ENCODE measurements around the gene TRMT1. TPM values are rescaled to one million over a fixed set of nuclear protein-coding genes. Genes with fewer than 3 reads are reported as not detected.

Gene TRMT1
- total and polyA plus RNA-seq, 7 experiments from 2014 or later, result 22.6 to 96.4 (median 69.1) TPM

DNA sequence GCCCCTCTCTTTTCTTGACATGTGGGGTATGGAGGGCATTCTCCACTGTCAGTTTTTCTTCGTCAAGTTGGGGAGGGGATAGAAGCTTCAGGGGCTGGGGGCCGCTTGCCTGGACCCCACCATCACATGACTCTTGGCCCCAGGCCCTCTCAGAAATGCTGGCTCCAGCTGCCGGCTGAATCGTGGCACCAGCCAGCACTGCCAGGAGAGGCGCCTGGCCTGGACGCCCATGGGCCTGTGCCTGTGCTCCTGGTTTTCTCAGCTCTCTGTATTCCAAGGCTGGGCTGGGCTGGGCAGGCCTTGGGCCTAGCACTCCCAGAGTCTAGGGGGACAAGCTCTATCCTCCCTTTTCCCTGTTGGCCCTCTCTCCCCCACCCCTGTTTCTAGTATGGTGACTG is 52.4 kb downstream of the TRMT1 start:
- H3K27me3 Mint-ChIP-seq, result peaks cover 0 to 31% (median 16%) of the 10 kb centered on the region in 5 donors
- no peaks in the 10 kb centered on the region for H3K36me3 Mint-ChIP-seq
- ATAC-seq (no peak), DNase-seq (no peak)
- H3K4me1 Mint-ChIP-seq, result peaks cover 6 to 11% (median 10%) of the 10 kb centered on the region in 7 donors
- no peak overlapping the region for H3K27ac ChIP-seq (ENCODE audit: low read depth, low read length)
- intact Hi-C loops (cut with micrococcal nuclease), result loop anchor here in 1 of 2 donors (5.0 kb wide), 1 partner anchor 52 kb away; no protein-coding TSS in a partner anchor
- ChIA-PET POLR2A (no interaction called here), CTCF (interaction anchor here (0.6 kb wide), 1 partner anchor 344 kb away, joined by 4 read pairs; no protein-coding TSS in a partner anchor)
- no peaks in the 10 kb centered on the region for H3K27me3 ChIP-seq (ENCODE audit: control insufficient read depth in 2 of 2, insufficient read depth in 2 of 2, low read length in 2 of 2)
- H3K4me1 ChIP-seq (ENCODE audit: control insufficient read depth in 2 of 2, insufficient read depth in 2 of 2, low read length in 2 of 2), result no peaks in the 10 kb centered on the region
- no peaks in the 10 kb centered on the region for H3K36me3 ChIP-seq (ENCODE audit: control insufficient read depth in 2 of 3, insufficient read depth in 3 of 3, low read length in 3 of 3)
- no peak overlapping the region for H3K27ac Mint-ChIP-seq
- no peak overlapping the region for H3K4me3 Mint-ChIP-seq
- no peak overlapping the region for H3K4me3 ChIP-seq (ENCODE audit: low read length)
- no peaks in the 10 kb centered on the region for H3K9me3 ChIP-seq (ENCODE audit: control insufficient read depth in 2 of 3, low read length in 3 of 3)
- H3K9me3 Mint-ChIP-seq, result peaks cover 0 to 1% (median 0%) of the 10 kb centered on the region in 11 donors

DNA sequence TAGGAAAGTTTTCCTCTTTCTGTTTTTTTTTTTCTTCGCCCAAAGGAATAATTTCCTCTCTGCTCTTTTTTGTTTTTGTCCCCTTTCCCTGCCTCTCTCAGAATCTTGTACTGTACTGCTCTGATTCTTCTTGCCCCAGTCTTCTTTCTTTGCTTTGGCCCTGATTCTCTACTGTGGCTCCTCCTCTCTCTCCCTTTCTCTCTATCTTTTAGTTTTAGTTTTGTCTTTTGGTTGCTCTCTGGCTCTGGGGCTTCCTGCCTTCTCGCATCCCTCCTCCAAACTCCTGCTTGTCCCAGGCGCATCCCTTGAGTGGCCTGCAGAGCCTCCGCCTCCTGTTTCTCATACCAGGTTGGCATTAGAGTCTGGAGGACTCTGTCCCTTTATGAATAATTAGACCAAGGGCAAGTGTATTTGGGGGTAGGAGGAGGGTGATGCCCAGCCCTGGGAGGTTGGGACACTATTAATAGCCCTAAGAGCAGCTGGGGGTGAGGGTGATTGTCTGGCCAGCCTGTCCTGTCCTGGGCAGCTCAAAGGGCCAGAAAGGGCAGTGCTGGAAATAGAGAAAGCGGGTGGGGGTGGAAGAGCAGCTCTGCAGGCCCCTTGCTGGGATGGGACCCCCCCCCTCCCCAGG is 53.0 kb downstream of the TRMT1 start:
- peak overlapping the region in 1 of 9 donors; percentile 27 for H3K27ac Mint-ChIP-seq
- DNase-seq (no peak), ATAC-seq (no peak)
- no peaks in the 10 kb centered on the region for H3K4me1 ChIP-seq (ENCODE audit: control insufficient read depth in 2 of 2, insufficient read depth in 2 of 2, low read length in 2 of 2)
- H3K9me3 ChIP-seq (ENCODE audit: control insufficient read depth in 2 of 3, low read length in 3 of 3), result no peaks in the 10 kb centered on the region
- ChIA-PET POLR2A (no interaction called here), CTCF (interaction anchor here (0.6 kb wide), 1 partner anchor 344 kb away, joined by 4 read pairs; no protein-coding TSS in a partner anchor)
- H3K4me3 Mint-ChIP-seq, result no peak overlapping the region
- no peak overlapping the region for H3K4me3 ChIP-seq (ENCODE audit: low read length)
- peaks cover 6 to 11% (median 10%) of the 10 kb centered on the region in 7 donors for H3K4me1 Mint-ChIP-seq
- no peaks in the 10 kb centered on the region for H3K36me3 ChIP-seq (ENCODE audit: control insufficient read depth in 2 of 3, insufficient read depth in 3 of 3, low read length in 3 of 3)
- no peak overlapping the region for H3K27ac ChIP-seq (ENCODE audit: low read depth, low read length)
- H3K27me3 ChIP-seq (ENCODE audit: control insufficient read depth in 2 of 2, insufficient read depth in 2 of 2, low read length in 2 of 2), result no peaks in the 10 kb centered on the region
- peaks cover 0 to 1% (median 0%) of the 10 kb centered on the region in 11 donors for H3K9me3 Mint-ChIP-seq
- no peaks in the 10 kb centered on the region for H3K36me3 Mint-ChIP-seq
- peaks cover 0 to 34% (median 16%) of the 10 kb centered on the region in 5 donors for H3K27me3 Mint-ChIP-seq
- intact Hi-C loops (cut with micrococcal nuclease), result loop anchor here in 1 of 2 donors (5.0 kb wide), 1 partner anchor 51 kb away; no protein-coding TSS in a partner anchor

DNA sequence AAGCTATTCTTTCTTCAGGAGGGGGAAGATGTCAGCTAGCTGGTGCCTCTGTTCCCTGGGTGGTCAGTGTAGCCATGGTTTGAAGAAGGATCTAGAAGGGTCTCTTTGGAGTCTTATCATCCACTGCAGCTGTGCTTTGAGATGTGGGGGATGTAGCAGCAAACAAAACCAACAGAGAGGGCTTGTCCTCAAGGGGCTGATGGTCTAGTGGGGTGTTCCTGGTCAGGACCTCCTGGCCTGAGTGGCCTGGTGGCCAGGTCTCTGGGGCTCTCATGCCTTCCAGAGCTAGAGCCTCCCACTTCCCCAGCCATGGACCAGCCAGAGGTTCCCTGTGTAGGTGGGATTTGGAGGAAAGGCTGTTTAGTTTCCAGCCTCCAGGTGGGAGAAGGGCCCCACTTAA is 54.2 kb downstream of the TRMT1 start:
- ChIA-PET POLR2A (interaction anchor here (2.0 kb wide), 1 partner anchor 57 kb away, joined by 4 read pairs; no protein-coding TSS in a partner anchor), CTCF (interaction anchor here (0.7 to 3.1 kb wide), 9 partner anchors 12 to 97 kb away, joined by 3 to 45 read pairs (median 6); no protein-coding TSS in a partner anchor)
- H3K9me3 Mint-ChIP-seq, result peaks cover 0 to 1% (median 0%) of the 10 kb centered on the region in 11 donors
- H3K4me3 Mint-ChIP-seq, result no peak overlapping the region
- no peak for DNase-seq
- Histone ChIP-seq H3K4me1 (ENCODE audit: control insufficient read depth in 2 of 2, insufficient read depth in 2 of 2, low read length in 2 of 2) (no peaks in the 10 kb centered on the region), H3K4me3 (ENCODE audit: low read length) (no peak overlapping the region), H3K27ac (ENCODE audit: low read depth, low read length) (no peak overlapping the region), H3K36me3 (ENCODE audit: control insufficient read depth in 2 of 3, insufficient read depth in 3 of 3, low read length in 3 of 3) (no peaks in the 10 kb centered on the region), H3K9me3 (ENCODE audit: control insufficient read depth in 2 of 3, low read length in 3 of 3) (no peaks in the 10 kb centered on the region), H3K27me3 (ENCODE audit: control insufficient read depth in 2 of 2, insufficient read depth in 2 of 2, low read length in 2 of 2) (no peaks in the 10 kb centered on the region)
- H3K27me3 Mint-ChIP-seq, result peaks cover 0 to 34% (median 16%) of the 10 kb centered on the region in 5 donors
- no peak for ATAC-seq
- peaks cover 6 to 11% (median 10%) of the 10 kb centered on the region in 7 donors for H3K4me1 Mint-ChIP-seq
- no peaks in the 10 kb centered on the region for H3K36me3 Mint-ChIP-seq
- H3K27ac Mint-ChIP-seq, result no peak overlapping the region
- intact Hi-C loops (cut with micrococcal nuclease), result loop anchor here in 1 of 2 donors (5.0 kb wide), 1 partner anchor 50 kb away; no protein-coding TSS in a partner anchor

DNA sequence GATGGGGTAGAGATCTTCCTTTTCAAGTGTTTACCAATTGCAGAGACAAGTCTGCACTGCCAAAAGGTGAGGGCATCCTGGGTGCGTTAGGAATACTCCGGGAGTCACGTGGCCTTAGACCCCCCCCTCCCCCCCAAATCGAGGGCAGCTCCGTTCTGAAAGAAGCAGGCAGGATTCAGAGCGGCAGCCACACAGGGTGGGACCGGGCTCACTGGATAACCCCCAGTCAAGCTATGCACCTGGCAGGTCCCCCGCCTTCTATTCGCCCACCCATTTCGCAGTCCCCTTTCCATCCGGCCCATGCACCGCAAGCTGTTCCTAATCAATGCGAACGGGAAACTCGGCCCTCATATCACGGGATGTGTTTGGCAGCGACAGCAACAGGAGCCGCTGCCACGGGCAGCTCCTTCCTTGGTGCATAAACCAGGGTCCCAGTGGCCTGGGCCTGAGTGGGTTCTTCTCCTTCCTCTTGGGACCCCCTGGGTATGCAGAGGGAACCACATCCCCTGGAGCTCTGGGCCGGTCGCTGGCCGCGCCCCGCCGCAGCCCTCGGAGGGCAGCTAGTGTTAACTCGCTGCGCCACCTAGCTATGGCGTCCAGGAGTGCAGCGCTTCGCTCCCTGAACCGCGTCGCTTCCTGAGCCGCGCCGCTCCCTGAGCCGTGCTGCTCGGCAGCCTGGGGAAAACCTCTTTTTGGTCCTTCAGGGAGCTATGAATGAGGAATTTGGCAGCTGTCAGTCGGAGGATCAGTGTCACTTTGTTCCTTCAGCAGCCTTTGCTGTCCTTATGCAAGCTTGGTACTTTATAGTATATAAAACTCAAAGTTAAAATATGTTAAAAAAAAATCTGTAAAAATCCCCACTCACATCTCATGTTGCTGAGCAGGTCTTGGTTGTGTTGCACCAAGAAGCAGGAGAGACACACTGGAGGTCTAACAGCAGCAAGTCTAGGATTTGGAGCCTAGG is 55.3 kb downstream of the TRMT1 start:
- H3K9me3 ChIP-seq (ENCODE audit: control insufficient read depth in 2 of 3, low read length in 3 of 3), result no peaks in the 10 kb centered on the region
- Mint-ChIP-seq H3K36me3 (no peaks in the 10 kb centered on the region), H3K4me3 (peak overlapping the region; percentile 71 to 87 (median 84)), H3K27ac (peak overlapping the region in 2 of 9 donors; percentile 21 to 36), H3K9me3 (peaks cover 0 to 1% (median 0%) of the 10 kb centered on the region in 11 donors), H3K4me1 (peaks cover 4 to 11% (median 10%) of the 10 kb centered on the region in 7 donors), H3K27me3 (peaks cover 0 to 34% (median 16%) of the 10 kb centered on the region in 5 donors)
- H3K27ac ChIP-seq (ENCODE audit: low read depth, low read length), result no peak overlapping the region
- H3K36me3 ChIP-seq (ENCODE audit: control insufficient read depth in 2 of 3, insufficient read depth in 3 of 3, low read length in 3 of 3), result no peaks in the 10 kb centered on the region
- ATAC-seq, result peak; percentile 98
- DNase-seq, result peak; percentile 50 to 80 (median 66)
- POLR2A ChIA-PET, result interaction anchor here (0.7 to 2.0 kb wide), 6 partner anchors 15 to 91 kb away, joined by 3 to 6 read pairs (median 4); no protein-coding TSS in a partner anchor
- H3K4me1 ChIP-seq (ENCODE audit: control insufficient read depth in 2 of 2, insufficient read depth in 2 of 2, low read length in 2 of 2), result no peaks in the 10 kb centered on the region
- CTCF ChIA-PET, result interaction anchor here (0.5 to 3.1 kb wide), 28 partner anchors 9 to 524 kb away, joined by 3 to 45 read pairs (median 4); no protein-coding TSS in a partner anchor
- peak overlapping the region; percentile 69 for H3K4me3 ChIP-seq (ENCODE audit: low read length)
- H3K27me3 ChIP-seq (ENCODE audit: control insufficient read depth in 2 of 2, insufficient read depth in 2 of 2, low read length in 2 of 2), result no peaks in the 10 kb centered on the region
- intact Hi-C loops (cut with micrococcal nuclease), result loop anchor here (1.0 to 5.0 kb wide), 7 partner anchors 32 to 176 kb away; no protein-coding TSS in a partner anchor

GRCh38 chr19:13060233-13060963 is 56.1 kb downstream of the TRMT1 start:
- no peak for DNase-seq
- H3K27ac Mint-ChIP-seq, result no peak overlapping the region
- no peak overlapping the region for H3K27ac ChIP-seq (ENCODE audit: low read depth, low read length)
- peaks cover 0 to 34% (median 16%) of the 10 kb centered on the region in 5 donors for H3K27me3 Mint-ChIP-seq
- ChIA-PET CTCF (interaction anchor here (0.6 to 3.1 kb wide), 18 partner anchors 11 to 525 kb away, joined by 3 to 45 read pairs (median 4); no protein-coding TSS in a partner anchor), POLR2A (interaction anchor here (0.7 to 2.0 kb wide), 5 partner anchors 46 to 92 kb away, joined by 3 to 6 read pairs (median 4); no protein-coding TSS in a partner anchor)
- peak overlapping the region in 9 of 10 donors; percentile 71 to 87 (median 84) for H3K4me3 Mint-ChIP-seq
- intact Hi-C loops (cut with micrococcal nuclease), result loop anchor here in 1 of 2 donors (5.0 kb wide), 1 partner anchor 48 kb away; no protein-coding TSS in a partner anchor
- H3K4me1 ChIP-seq (ENCODE audit: control insufficient read depth in 2 of 2, insufficient read depth in 2 of 2, low read length in 2 of 2), result no peaks in the 10 kb centered on the region
- no peaks in the 10 kb centered on the region for H3K36me3 ChIP-seq (ENCODE audit: control insufficient read depth in 2 of 3, insufficient read depth in 3 of 3, low read length in 3 of 3)
- H3K36me3 Mint-ChIP-seq, result no peaks in the 10 kb centered on the region
- no peaks in the 10 kb centered on the region for H3K9me3 ChIP-seq (ENCODE audit: control insufficient read depth in 2 of 3, low read length in 3 of 3)
- no peak overlapping the region for H3K4me3 ChIP-seq (ENCODE audit: low read length)
- H3K4me1 Mint-ChIP-seq, result peaks cover 4 to 11% (median 10%) of the 10 kb centered on the region in 7 donors
- no peak for ATAC-seq
- no peaks in the 10 kb centered on the region for H3K27me3 ChIP-seq (ENCODE audit: control insufficient read depth in 2 of 2, insufficient read depth in 2 of 2, low read length in 2 of 2)
- peaks cover 0 to 1% (median 0%) of the 10 kb centered on the region in 11 donors for H3K9me3 Mint-ChIP-seq
